HG03175 (cell line): Measurements from ENCODE around the gene VTCN1.
A peak's percentile ranks its signal among the peaks of the same experiment; 100 is the strongest.
"Not testable (repeated sequence)": the region's sequence is repeated elsewhere in the genome, so short reads cannot be mapped to it uniquely, and the experiment has no call there.

Source experiments
- ATAC-seq: cut with Tn5 transposase; IDR thresholded peaks from one replicate; pipeline ENCODE4 v1.9.1; 2021; ENCODE audit warnings: mild to moderate bottlenecking, moderate library complexity; ENCODE audit not compliant: unreplicated experiment

Gene VTCN1

DNA sequence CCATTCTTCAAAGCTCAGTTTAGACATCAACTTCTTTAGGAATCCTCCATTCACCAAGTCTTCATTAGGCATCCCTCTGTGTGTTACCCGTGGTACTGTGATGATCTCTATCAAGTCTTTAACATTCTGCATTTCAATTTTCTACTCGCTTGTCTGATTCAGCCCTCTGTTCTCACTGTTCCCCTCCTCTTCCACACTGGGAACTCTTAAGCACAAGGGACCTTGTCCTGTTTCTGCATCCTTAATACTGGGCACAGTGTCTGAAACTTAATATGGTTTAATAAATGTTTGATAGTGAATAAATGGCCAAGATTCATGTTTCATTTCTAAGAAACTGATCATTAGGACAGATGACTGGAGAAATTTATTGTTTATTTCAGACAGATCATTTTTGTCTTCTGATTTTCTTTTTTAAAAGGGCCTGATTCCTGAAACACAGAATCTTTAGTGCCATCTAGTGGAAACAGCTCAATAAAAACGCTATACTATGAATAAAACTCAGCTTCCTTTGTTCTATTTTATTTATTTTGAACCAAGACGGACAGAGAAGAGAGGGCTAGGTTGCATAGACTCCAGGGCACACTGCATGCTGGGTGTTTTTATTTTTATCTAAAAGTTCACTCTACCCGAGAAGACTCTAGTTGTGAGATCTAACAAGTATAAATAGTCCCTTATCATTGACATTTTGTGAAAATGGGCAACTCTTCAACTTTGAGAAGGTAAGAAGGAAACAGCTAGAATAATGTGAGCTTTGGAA, 82.2 kb downstream of the VTCN1 start:
- ATAC-seq, result no peak

- no peak for ATAC-seq
These were observed 82.9 kb downstream of the VTCN1 start for GRCh38 chr1:117127795-117128194.

- ATAC-seq, result no peak
These were observed 86.1 kb downstream of the VTCN1 start for GRCh38 chr1:117124661-117125060.

DNA sequence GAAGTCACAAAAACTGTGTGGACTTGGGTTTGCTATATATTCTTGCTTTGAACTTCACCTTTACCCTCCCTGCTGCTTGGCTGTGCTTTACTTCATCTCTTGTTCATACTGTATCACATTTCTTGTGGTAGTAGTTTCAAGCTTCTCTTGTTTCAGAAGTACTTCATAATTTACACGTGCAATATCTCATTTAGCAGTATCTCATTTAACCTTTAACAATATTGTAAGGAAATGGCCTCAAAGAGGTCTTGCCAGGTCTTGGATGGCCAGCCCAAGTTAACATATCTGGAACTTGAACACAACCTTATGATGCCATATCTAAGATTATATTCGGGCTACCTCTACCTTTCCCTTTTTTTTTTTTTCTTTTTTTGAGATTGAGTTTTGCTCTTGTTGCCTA, 87.5 kb downstream of the VTCN1 start:
- no peak for ATAC-seq

- ATAC-seq, result no peak
These were observed 88.2 kb downstream of the VTCN1 start for GRCh38 chr1:117122330-117123025.

DNA sequence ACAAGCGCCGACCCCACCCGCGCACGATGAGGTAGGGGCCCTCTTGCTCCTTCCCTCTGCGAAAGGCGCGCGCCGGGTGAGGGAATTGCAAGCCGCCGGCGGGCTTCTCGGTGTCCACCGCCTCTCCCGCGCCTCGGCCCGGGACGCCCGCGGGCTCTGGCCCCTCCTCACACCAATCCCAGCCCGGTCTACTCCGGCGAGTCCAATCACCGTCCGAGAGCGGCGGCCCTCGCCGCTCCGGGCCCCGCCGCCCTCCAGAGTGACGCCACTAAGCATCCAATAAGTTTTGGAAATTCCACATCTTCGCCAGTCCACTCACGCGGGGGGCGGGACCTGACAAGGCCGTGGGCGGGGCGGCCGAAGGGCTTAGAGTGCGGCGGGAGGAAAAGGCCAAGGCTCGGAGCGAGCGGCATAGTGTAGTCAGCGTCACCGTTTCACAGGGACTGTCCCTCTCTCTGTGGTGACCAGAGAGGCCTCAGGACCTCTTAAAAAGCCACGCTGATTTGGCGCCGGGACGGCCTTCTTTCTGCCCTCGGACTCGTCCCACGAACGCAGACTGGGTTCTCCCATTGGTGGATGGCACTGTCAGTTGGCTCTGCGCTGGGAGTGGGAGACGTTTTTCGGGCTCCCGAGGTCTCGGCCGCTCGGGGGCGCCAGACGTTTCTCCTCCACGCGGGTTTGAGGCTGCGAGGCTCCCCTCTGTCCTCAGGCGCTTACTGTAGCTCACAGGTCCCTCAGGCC, 89.0 kb downstream of the VTCN1 start, which contains the start of gene TRIM45:
Gene TRIM45 (minus strand): TSS at position 161 of the 741 bp plus-strand sequence. CDS start 548 bp downstream, outside the sequence.
- peak; percentile 89 for ATAC-seq

GRCh38 chr1:117120774-117121588, 89.7 kb downstream of the VTCN1 start:
- ATAC-seq, result no peak

DNA sequence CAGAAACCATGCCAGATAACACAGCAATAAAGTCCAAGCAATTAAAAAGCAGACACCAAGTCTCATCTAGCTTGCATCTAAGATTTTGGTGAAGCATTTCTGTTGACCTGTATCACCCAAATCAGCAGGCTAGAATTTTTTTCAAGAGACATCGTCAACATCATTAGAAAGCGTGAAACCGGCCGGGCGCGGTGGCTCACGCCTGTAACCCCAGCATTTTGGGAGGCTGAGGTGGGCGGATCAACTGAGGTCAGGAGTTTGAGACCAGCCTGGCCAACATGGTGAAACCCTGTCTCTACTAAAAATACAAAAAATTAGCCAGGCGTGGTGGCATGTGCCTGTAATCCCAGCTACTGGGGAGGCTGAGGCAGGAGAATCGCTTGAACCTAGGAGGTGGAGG, 91.6 kb downstream of the VTCN1 start:
- not testable (repeated sequence) for ATAC-seq

DNA sequence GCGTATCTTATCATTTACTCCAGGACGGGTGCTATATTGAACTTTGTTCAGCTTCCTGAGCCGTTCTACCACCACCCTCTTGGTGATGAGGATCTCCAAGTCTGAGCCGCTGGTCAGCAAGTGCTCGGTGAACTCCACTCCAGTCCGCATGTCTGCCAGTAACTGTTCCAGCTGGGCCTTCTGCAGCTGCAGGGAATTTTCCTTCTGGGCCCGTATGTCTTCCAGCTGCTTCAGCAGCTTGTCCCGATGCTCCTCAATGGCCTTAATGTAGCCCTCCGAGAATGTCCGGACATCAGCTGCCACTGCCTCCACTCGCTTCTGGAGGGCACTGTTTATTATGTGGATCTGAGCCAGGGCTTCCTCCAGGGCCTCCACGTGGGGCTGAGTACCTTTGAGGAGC, 92.6 kb downstream of the VTCN1 start:
- ATAC-seq, result no peak

- no peak for ATAC-seq
These were observed 93.0 kb downstream of the VTCN1 start for GRCh38 chr1:117117697-117118096.

- no peak for ATAC-seq
These were observed 94.0 kb downstream of the VTCN1 start for GRCh38 chr1:117116784-117117130.

DNA sequence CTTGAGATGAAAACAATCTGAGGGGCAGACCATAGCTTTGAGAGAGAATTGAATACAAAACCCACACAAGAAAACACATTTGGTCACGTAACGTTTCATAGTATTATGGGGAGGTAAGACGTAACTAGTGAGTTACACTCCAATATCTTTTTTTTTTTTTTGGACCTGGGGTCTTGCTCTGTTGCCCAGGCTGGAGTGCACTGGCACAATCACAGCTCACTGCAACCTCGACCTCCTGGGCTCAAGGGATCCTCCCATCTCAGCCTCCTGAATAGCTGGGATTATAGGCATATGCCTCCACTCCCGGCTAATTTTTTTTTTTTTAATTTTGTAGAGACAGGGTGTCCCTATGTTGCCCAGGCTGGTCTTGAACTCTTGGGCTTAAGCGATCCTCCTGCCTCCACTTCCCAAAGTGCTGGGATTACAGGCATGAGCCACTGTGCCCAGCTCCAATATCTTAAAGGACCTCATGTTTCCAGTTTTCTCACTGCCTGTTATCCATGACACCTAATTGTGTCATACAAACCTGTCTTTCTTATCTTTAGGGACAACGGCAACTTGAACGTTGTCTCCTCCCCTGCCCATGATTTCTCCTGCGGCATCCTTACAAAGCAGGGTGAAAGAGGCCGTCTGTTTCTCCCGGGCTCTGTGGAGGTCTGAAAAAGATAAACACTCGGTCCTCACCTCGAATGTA, 94.5 kb downstream of the VTCN1 start:
- no peak for ATAC-seq

DNA sequence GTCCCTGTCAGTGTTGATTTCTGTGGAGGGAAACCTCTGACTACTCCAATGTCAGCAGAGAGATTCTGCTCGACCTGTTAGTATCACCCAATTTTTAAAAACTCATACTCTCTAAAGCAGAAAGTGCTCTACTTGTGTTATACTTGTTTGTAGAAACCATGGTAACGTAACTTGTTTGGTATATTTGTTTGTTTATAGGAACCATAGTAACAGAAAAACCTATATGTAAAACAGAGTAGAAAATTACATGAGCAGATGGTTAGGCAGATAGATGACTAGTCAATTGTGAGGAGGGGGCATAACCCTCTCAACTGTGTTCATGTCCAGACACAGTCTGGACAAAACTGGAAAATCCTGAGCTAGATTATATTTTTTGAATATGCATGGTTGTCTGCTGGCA, 95.8 kb downstream of the VTCN1 start:
- ATAC-seq, result no peak

DNA sequence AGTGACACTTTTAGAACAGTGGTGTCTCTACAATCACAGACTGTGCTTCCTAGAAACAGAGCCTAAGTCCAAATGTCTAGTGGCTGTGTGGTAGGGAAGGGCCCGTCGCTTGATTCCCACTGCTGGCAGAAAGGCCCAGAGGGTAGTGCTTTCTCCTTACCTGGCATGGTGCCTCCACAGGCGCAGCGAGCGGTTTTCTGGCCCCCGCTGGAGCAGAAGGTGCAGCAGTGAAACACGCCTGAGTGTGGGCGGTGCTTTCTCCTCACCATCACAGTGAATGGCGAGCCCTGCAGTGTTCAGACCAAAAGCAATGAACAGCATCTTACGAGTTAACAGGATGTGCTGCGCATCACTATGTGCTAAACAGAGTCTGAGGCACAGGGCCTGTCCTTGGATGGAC, 97.5 kb downstream of the VTCN1 start:
- ATAC-seq, result no peak

- no peak for ATAC-seq
These were observed 98.5 kb downstream of the VTCN1 start for GRCh38 chr1:117112047-117112717.

DNA sequence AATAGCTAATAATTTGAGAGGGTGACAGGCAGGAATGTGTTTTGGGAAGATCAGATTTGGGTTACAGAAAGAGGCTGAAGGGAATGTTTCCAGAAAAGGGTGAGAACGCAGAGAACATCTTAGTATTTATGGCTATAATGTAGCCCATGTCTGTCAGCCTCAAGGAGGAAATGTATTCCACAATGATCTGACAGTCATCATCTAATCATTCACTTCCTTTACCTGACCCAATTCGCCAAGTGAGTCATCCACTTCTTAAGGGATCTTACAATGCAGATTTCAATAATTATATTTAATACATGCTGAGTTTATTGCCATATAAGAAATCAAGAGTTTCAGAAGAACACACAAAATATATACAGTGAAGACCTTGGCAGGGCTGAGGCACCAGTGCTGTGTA, 100.0 kb downstream of the VTCN1 start:
- ATAC-seq, result no peak

GRCh38 chr1:117107364-117107763, 103.4 kb downstream of the VTCN1 start:
- ATAC-seq, result no peak

GRCh38 chr1:117106478-117106877, 104.2 kb downstream of the VTCN1 start:
- no peak for ATAC-seq

DNA sequence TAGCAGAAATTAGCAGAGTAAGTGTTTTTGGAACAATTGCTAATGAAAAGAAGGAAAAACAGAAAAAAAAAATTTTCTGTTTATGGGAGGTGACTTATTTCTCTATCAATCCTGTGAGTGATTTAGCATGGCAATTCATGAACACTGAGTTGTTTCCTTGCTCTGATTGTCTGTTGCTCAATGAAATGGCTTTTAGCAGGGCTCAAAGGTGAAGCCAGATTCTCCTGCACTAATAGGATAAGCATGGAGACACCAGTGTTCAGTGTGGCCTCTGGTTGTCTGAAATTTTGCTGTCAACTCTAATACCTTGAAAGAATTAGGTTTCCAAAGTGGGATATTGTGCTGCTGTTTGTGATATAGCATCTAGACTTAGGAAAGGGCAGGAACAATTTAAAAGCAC, 105.0 kb downstream of the VTCN1 start:
- no peak for ATAC-seq

- no peak for ATAC-seq
These were observed 105.7 kb downstream of the VTCN1 start for GRCh38 chr1:117104986-117105385.
